ENCODE measurements around the gene FBLN1.

DNA sequence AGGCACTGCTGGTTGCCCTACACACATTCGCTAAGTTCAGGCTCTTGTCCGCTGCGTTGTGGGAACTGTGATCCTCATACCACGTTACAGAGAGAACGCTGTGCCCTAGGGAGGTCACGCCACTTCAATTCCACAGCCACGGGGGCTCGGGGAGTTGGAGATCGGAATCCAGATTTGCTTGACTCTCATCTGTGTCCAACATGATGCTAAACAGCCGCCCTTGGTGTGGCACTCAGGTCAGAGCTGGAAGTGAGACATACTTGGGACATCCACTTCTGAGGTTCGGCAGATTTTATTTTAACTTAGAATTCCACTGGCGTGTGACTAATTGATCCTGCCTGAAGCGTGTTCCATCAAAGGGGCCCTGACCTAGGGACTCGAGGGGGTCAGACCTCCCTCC lies 47.5 kb upstream of the FBLN1 start:
- TF ChIP-seq, protein P1, sequence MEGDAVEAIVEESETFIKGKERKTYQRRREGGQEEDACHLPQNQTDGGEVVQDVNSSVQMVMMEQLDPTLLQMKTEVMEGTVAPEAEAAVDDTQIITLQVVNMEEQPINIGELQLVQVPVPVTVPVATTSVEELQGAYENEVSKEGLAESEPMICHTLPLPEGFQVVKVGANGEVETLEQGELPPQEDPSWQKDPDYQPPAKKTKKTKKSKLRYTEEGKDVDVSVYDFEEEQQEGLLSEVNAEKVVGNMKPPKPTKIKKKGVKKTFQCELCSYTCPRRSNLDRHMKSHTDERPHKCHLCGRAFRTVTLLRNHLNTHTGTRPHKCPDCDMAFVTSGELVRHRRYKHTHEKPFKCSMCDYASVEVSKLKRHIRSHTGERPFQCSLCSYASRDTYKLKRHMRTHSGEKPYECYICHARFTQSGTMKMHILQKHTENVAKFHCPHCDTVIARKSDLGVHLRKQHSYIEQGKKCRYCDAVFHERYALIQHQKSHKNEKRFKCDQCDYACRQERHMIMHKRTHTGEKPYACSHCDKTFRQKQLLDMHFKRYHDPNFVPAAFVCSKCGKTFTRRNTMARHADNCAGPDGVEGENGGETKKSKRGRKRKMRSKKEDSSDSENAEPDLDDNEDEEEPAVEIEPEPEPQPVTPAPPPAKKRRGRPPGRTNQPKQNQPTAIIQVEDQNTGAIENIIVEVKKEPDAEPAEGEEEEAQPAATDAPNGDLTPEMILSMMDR (IDR thresholded peaks at IDR 0.05; ENCODE audit: control extremely low read depth in 1 of 3, insufficient read depth in 1 of 3, low read depth in 1 of 3, low read length in 3 of 3), result no peak
- TF ChIP-seq EZH2 (IDR thresholded peaks at IDR 0.05; ENCODE audit: low read depth, low read length, severe bottlenecking), result no peak
- TF ChIP-seq POLR2A (IDR thresholded peaks at IDR 0.05; ENCODE audit: control extremely low read depth in 1 of 2, low read depth in 2 of 2, low read length in 2 of 2), result no peak
- TF ChIP-seq RAD21 (IDR thresholded peaks at IDR 0.05 in 1 of 2, conservative IDR thresholded peaks at IDR 0.05 in 1 of 2; ENCODE audit: low read depth in 2 of 2, low read length in 2 of 2), result no peak
- no peak for TF ChIP-seq BRCA1 (IDR thresholded peaks at IDR 0.05; ENCODE audit: low read depth, low read length)
- no peak for TF ChIP-seq RFX5 (IDR thresholded peaks at IDR 0.05; ENCODE audit: borderline replicate concordance, low read depth, low read length)
- no peak for TF ChIP-seq TAF7 (optimal IDR thresholded peaks at IDR 0.05; ENCODE audit: borderline replicate concordance, low read depth, low read length)
- TF ChIP-seq HDAC6 (IDR thresholded peaks at IDR 0.05; ENCODE audit: low read depth, low read length), result no peak

Measured in H1 (cell line).